COLO668 (cell line): ENCODE data around the gene NPSR1.
"Not testable (repeated sequence)": the region's sequence is repeated elsewhere in the genome, so short reads cannot be mapped to it uniquely, and the experiment has no call there.

Source experiments
- DNase-seq: peaks from one replicate; lab custom pipeline; 2025; ENCODE audit not compliant: unreplicated experiment; lab: John Stamatoyannopoulos, UW

The NPSR1 gene

GRCh38 chr7:34657632-34658268, at the start of gene NPSR1:
TSS of gene NPSR1 (plus strand) at chr7:34658218. CDS start at chr7:34658413, 195 bp downstream.
- DNase-seq = no peak

- no peak for DNase-seq
Observed at GRCh38 chr7:34612661-34613060, 45.4 kb upstream of the NPSR1 start.

GRCh38 chr7:34620425-34620824, 37.6 kb upstream of the NPSR1 start:
- no peak for DNase-seq

GRCh38 chr7:34622182-34622581, 35.8 kb upstream of the NPSR1 start:
- DNase-seq = no peak

- DNase-seq = no peak
Observed at GRCh38 chr7:34622771-34623250, 35.2 kb upstream of the NPSR1 start.

GRCh38 chr7:34628618-34629017, 29.4 kb upstream of the NPSR1 start:
- not testable (repeated sequence) for DNase-seq

GRCh38 chr7:34652809-34653208, 5.2 kb upstream of the NPSR1 start:
- DNase-seq = no peak

- DNase-seq = no peak
Observed at GRCh38 chr7:34653787-34654186, 4.2 kb upstream of the NPSR1 start.

GRCh38 chr7:34655384-34655783, 2.6 kb upstream of the NPSR1 start:
- DNase-seq = no peak

GRCh38 chr7:34656041-34656440, 2.0 kb upstream of the NPSR1 start:
- no peak for DNase-seq

GRCh38 chr7:34659472-34660075, 1.6 kb downstream of the NPSR1 start:
- DNase-seq = no peak

- DNase-seq = no peak
Observed at GRCh38 chr7:34662058-34662708, 4.2 kb downstream of the NPSR1 start.

GRCh38 chr7:34664755-34665154, 6.7 kb downstream of the NPSR1 start:
- no peak for DNase-seq

- no peak for DNase-seq
Observed at GRCh38 chr7:34672430-34672829, 14.4 kb downstream of the NPSR1 start.

GRCh38 chr7:34673066-34673465, 15.0 kb downstream of the NPSR1 start:
- DNase-seq = no peak

- no peak for DNase-seq
Observed at GRCh38 chr7:34675749-34676374, 17.8 kb downstream of the NPSR1 start.

- no peak for DNase-seq
Observed at GRCh38 chr7:34677491-34677890, 19.5 kb downstream of the NPSR1 start.

GRCh38 chr7:34687529-34687928, 29.5 kb downstream of the NPSR1 start:
- no peak for DNase-seq

- no peak for DNase-seq
Observed at GRCh38 chr7:34696415-34696814, 38.4 kb downstream of the NPSR1 start.

GRCh38 chr7:34709771-34710170, 51.8 kb downstream of the NPSR1 start:
- DNase-seq = no peak

- DNase-seq = no peak
Observed at GRCh38 chr7:34718867-34719266, 60.8 kb downstream of the NPSR1 start.

- no peak for DNase-seq
Observed at GRCh38 chr7:34719636-34720035, 61.6 kb downstream of the NPSR1 start.
